Neutrophil (primary cell): Measurements from ENCODE around the gene TRIM8.
A peak's percentile ranks its signal among the peaks of the same experiment; 100 is the strongest.

Source experiments
- H3K27ac ChIP-seq: fragments of 200-600 bp; sonication (generic); 2 replicates; pipeline ENCODE4 v1.5.1; 2016; ENCODE audit warnings: mild to moderate bottlenecking, moderate library complexity
- H3K27me3 ChIP-seq: fragments of 200-600 bp; sonication (generic); 2 replicates; pipeline ENCODE4 v1.6.0; 2016; ENCODE audit warnings: mild to moderate bottlenecking
- H3K36me3 ChIP-seq: fragments of 200-600 bp; sonication (generic); 2 replicates; pipeline ENCODE4 v1.5.1; 2017
- H3K4me1 ChIP-seq, 2 experiments: fragments of 200-600 bp in 1 of 2; sonication (generic) in 1 of 2; 1 replicate in 1 of 2; 2 replicates in 1 of 2; pipeline versions ENCODE4 v1.5.1 to v1.6.1; 2013 to 2016; ENCODE audit warnings: low read depth in 1 of 2, low read length in 1 of 2, mild to moderate bottlenecking in 1 of 2, moderate library complexity in 1 of 2; ENCODE audit not compliant: control insufficient read depth in 1 of 2, insufficient read depth in 1 of 2
- H3K4me3 ChIP-seq, 2 experiments: fragments of 200-600 bp in 1 of 2; sonication (generic) in 1 of 2; 1 replicate in 1 of 2; 2 replicates in 1 of 2; pipeline ENCODE4 v1.5.1; 2013 to 2016; ENCODE audit warnings: low read depth in 1 of 2, low read length in 1 of 2, mild to moderate bottlenecking in 1 of 2, moderate library complexity in 1 of 2
- H3K9me3 ChIP-seq: fragments of 200-600 bp; sonication (generic); 2 replicates; pipeline ENCODE4 v1.5.1; 2016
- CTCF ChIP-seq: fragments of 200-600 bp; sonication (generic); IDR thresholded peaks from 2 replicates; pipeline ENCODE4 v1.5.1; 2016; ENCODE audit warnings: antibody characterized with exemption

TRIM8 gene

GRCh38 chr10:102598243-102598642 lies 46.0 kb upstream of the TRIM8 start:
- Histone ChIP-seq H3K36me3 (peaks cover 20% of the 10 kb centered on the region), H3K9me3 (no peaks in the 10 kb centered on the region), H3K27me3 (no peaks in the 10 kb centered on the region), H3K4me3 (no peak overlapping the region), H3K4me1 (peaks cover 49 to 50% of the 10 kb centered on the region in 2 experiments), H3K27ac (peak overlapping the region; percentile 68)
- TF ChIP-seq CTCF, result no peak

GRCh38 chr10:102599565-102600327 lies 44.5 kb upstream of the TRIM8 start:
- Histone ChIP-seq H3K4me1 (peaks cover 50 to 54% of the 10 kb centered on the region in 2 experiments), H3K27ac (peak overlapping the region; percentile 68), H3K36me3 (peaks cover 10% of the 10 kb centered on the region), H3K27me3 (no peaks in the 10 kb centered on the region), H3K9me3 (no peaks in the 10 kb centered on the region), H3K4me3 (no peak overlapping the region)
- TF ChIP-seq CTCF, result no peak

GRCh38 chr10:102600816-102601215 lies 43.5 kb upstream of the TRIM8 start:
- Histone ChIP-seq H3K4me3 (no peak overlapping the region), H3K4me1 (peaks cover 50 to 55% of the 10 kb centered on the region in 2 experiments), H3K36me3 (peaks cover 10% of the 10 kb centered on the region), H3K27me3 (no peaks in the 10 kb centered on the region), H3K9me3 (no peaks in the 10 kb centered on the region), H3K27ac (peak overlapping the region; percentile 68)
- no peak for TF ChIP-seq CTCF

- TF ChIP-seq CTCF, result no peak
- Histone ChIP-seq H3K9me3 (no peaks in the 10 kb centered on the region), H3K36me3 (peaks cover 10% of the 10 kb centered on the region), H3K4me1 (peaks cover 46 to 49% of the 10 kb centered on the region in 2 experiments), H3K27ac (no peak overlapping the region), H3K4me3 (no peak overlapping the region), H3K27me3 (no peaks in the 10 kb centered on the region)
Observed at GRCh38 chr10:102601639-102602038, 42.6 kb upstream of the TRIM8 start.

GRCh38 chr10:102602272-102603045 lies 41.8 kb upstream of the TRIM8 start:
- no peaks in the 10 kb centered on the region for H3K27me3 ChIP-seq
- H3K4me3 ChIP-seq, result no peak overlapping the region
- no peak for TF ChIP-seq CTCF
- H3K27ac ChIP-seq, result no peak overlapping the region
- peaks cover 38 to 43% of the 10 kb centered on the region in 2 experiments for H3K4me1 ChIP-seq
- H3K9me3 ChIP-seq, result no peaks in the 10 kb centered on the region
- peaks cover 10% of the 10 kb centered on the region for H3K36me3 ChIP-seq
